Neural cell (in vitro differentiated cells): ENCODE measurements around the gene IQCH. TPM values are rescaled to one million over a fixed set of nuclear protein-coding genes. Genes with fewer than 3 reads are reported as not detected.

Experiments
- H2AFZ ChIP-seq: fragments of 200-600, 300-800 bp; sonication (generic), shearing (Covaris generic); 2 replicates; pipeline ENCODE4 v1.6.0; 2014; ENCODE audit warnings: low read depth, mild to moderate bottlenecking, antibody characterized with exemption, low read length, moderate library complexity
- H3F3A ChIP-seq: fragments of 200-600 bp; shearing (Covaris generic); 2 replicates; pipeline ENCODE4 v1.6.1; 2016; ENCODE audit warnings: mild to moderate bottlenecking, moderate library complexity, mixed read lengths, antibody characterized with exemption, low read length; ENCODE audit not compliant: insufficient read depth, poor library complexity, severe bottlenecking
- H3K27ac ChIP-seq: fragments of 200-600, 300-800 bp; sonication (generic), shearing (Covaris generic); 2 replicates; pipeline ENCODE4 v1.5.1; 2014; ENCODE audit warnings: mild to moderate bottlenecking, low read length, moderate library complexity
- H3K27me3 ChIP-seq: fragments of 300-800, 200-600 bp; sonication (generic), shearing (Covaris generic); 2 replicates; pipeline ENCODE4 v1.6.0; 2014; ENCODE audit warnings: mild to moderate bottlenecking, low read depth, low read length, moderate library complexity; ENCODE audit not compliant: insufficient read depth
- H3K36me3 ChIP-seq: fragments of 300-800, 200-600 bp; sonication (generic), shearing (Covaris generic); 2 replicates; pipeline ENCODE4 v1.5.1; 2014; ENCODE audit warnings: mild to moderate bottlenecking, antibody characterized with exemption, low read length, moderate library complexity; ENCODE audit not compliant: insufficient read depth
- H3K4me2 ChIP-seq: fragments of 300-800, 200-600 bp; sonication (generic), shearing (Covaris generic); 2 replicates; pipeline ENCODE4 v1.6.0; 2014; ENCODE audit warnings: mild to moderate bottlenecking, low read length
- H3K4me3 ChIP-seq: fragments of 300-800, 200-600 bp; sonication (generic), shearing (Covaris generic); 2 replicates; pipeline ENCODE4 v1.5.1; 2014; ENCODE audit warnings: mild to moderate bottlenecking, low read length, moderate library complexity
- H3K79me2 ChIP-seq: fragments of 200-600 bp; shearing (Covaris generic); replicated peaks from 2 replicates; pipeline ENCODE4 v1.6.0; 2014; ENCODE audit warnings: mild to moderate bottlenecking, low read length, moderate library complexity; ENCODE audit not compliant: insufficient read depth
- H3K9ac ChIP-seq: fragments of 300-800, 200-600 bp; sonication (generic), shearing (Covaris generic); 2 replicates; pipeline ENCODE4 v1.6.1; 2016; ENCODE audit warnings: mild to moderate bottlenecking, low read length, mixed read lengths
- H3K9me2 ChIP-seq: fragments of 200-600 bp; shearing (Covaris generic); 2 replicates; pipeline ENCODE4 v1.6.1; 2016; ENCODE audit warnings: mild to moderate bottlenecking, low read length, mixed read lengths; ENCODE audit not compliant: insufficient read depth
- H3K9me3 ChIP-seq: fragments of 200-600, 300-800 bp; sonication (generic), shearing (Covaris generic); 2 replicates; pipeline ENCODE4 v1.6.1; 2016; ENCODE audit warnings: mild to moderate bottlenecking, mixed run types, low read length, moderate library complexity, mixed read lengths
- H4K20me1 ChIP-seq: fragments of 200-600 bp; shearing (Covaris generic); 2 replicates; pipeline ENCODE4 v1.6.1; 2016; ENCODE audit warnings: mild to moderate bottlenecking, mixed run types; ENCODE audit not compliant: insufficient read depth
- CTCF ChIP-seq: fragments of 450-650 bp; IDR thresholded peaks from 2 replicates; pipeline ENCODE4 v1.5.1; 2014; ENCODE audit warnings: antibody characterized with exemption, mild to moderate bottlenecking, moderate library complexity; ENCODE audit not compliant: poor library complexity, severe bottlenecking
- EP300 ChIP-seq: fragments of 450-650 bp; conservative IDR thresholded peaks from 2 replicates; pipeline ENCODE4 v1.6.1; 2014; ENCODE audit warnings: antibody characterized with exemption, mild to moderate bottlenecking, moderate library complexity; ENCODE audit not compliant: poor library complexity, severe bottlenecking
- EZH2 ChIP-seq: fragments of 200-600, 300-800 bp; shearing (Covaris generic), sonication (generic); IDR thresholded peaks from 2 replicates; pipeline ENCODE4 v1.6.1; 2014; ENCODE audit warnings: antibody characterized with exemption, low read length, borderline replicate concordance, mild to moderate bottlenecking; ENCODE audit not compliant: insufficient read depth, poor library complexity, severe bottlenecking
- MXI1 ChIP-seq: fragments of 450-650 bp; conservative IDR thresholded peaks from 2 replicates; pipeline ENCODE4 v1.6.1; 2014; ENCODE audit warnings: antibody characterized with exemption, mild to moderate bottlenecking; ENCODE audit not compliant: poor library complexity, severe bottlenecking
- POLR2AphosphoS5 ChIP-seq: IDR thresholded peaks from 2 replicates; pipeline ENCODE4 v1.6.1; 2012
- RAD21 ChIP-seq: fragments of 450-650 bp; conservative IDR thresholded peaks from 2 replicates; pipeline ENCODE4 v1.6.1; 2014; ENCODE audit warnings: antibody characterized with exemption, mild to moderate bottlenecking, moderate library complexity
- REST ChIP-seq: IDR thresholded peaks from 2 replicates; pipeline ENCODE4 v1.6.1; 2012; ENCODE audit warnings: borderline replicate concordance
- SMC3 ChIP-seq: fragments of 450-650 bp; conservative IDR thresholded peaks from 2 replicates; pipeline ENCODE4 v1.6.1; 2014; ENCODE audit warnings: antibody characterized with exemption, mild to moderate bottlenecking, moderate library complexity; ENCODE audit not compliant: poor library complexity
- TAF1 ChIP-seq: IDR thresholded peaks from 2 replicates; pipeline ENCODE4 v1.6.1; 2012; ENCODE audit warnings: low read depth
- polyA plus RNA-seq: library from polyadenylated mRNA; depleted of rRNA; stranded (reverse); fragments of >200 nt; gene quantifications from 2 replicates; pipeline ENCODE4 v1.2.3, GENCODE V29; 2014

IQCH gene
- polyA plus RNA-seq, 1 donor from 2014 or later, result 2.8 TPM

DNA sequence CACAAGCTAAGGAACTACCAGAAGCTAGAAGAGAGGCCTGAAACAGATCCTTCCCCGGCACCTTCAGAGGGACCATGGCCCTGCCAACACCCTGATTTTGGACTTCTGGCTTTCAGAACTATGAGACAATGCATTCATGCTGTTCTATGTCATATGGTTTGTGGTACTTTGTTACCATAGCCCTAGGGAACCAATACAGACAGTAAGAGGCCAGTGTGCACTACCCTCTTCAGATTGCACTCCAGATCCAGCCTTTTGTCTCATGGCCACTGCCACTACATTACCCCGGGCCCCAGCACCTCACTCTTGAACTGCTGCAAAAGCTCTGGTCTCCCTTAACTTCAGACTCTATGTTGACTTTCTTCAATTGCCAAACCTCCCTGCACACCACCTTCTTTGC is 24.1 kb upstream of the IQCH start:
- no peak overlapping the region for H3K4me2 ChIP-seq
- no peaks in the 10 kb centered on the region for H3K27me3 ChIP-seq
- H3K36me3 ChIP-seq, result peaks cover 9% of the 10 kb centered on the region
- H3K79me2 ChIP-seq, result no peaks in the 10 kb centered on the region
- no peaks in the 10 kb centered on the region for H4K20me1 ChIP-seq
- no peak overlapping the region for H3K27ac ChIP-seq
- TF ChIP-seq SMC3 (no peak), MXI1 (no peak), EZH2 (no peak), EP300 (no peak), TAF1 (no peak), RAD21 (no peak), POLR2AphosphoS5 (no peak), CTCF (no peak), REST (no peak)
- no peaks in the 10 kb centered on the region for H3K9me2 ChIP-seq
- H3K9me3 ChIP-seq, result no peaks in the 10 kb centered on the region
- no peak overlapping the region for H3K4me3 ChIP-seq
- H3K9ac ChIP-seq, result no peak overlapping the region
- H3F3A ChIP-seq, result no peaks in the 10 kb centered on the region
- H2AFZ ChIP-seq, result no peak overlapping the region

GRCh38 chr15:67232591-67232990 is 22.0 kb upstream of the IQCH start:
- Histone ChIP-seq H3K4me3 (no peak overlapping the region), H3F3A (no peaks in the 10 kb centered on the region), H3K27ac (no peak overlapping the region), H3K79me2 (peaks cover 1% of the 10 kb centered on the region), H2AFZ (no peak overlapping the region), H3K9ac (no peak overlapping the region), H3K36me3 (peaks cover 9% of the 10 kb centered on the region), H3K9me2 (no peaks in the 10 kb centered on the region), H3K4me2 (no peak overlapping the region), H4K20me1 (no peaks in the 10 kb centered on the region), H3K9me3 (no peaks in the 10 kb centered on the region), H3K27me3 (no peaks in the 10 kb centered on the region)
- no peak for TF ChIP-seq SMC3
- no peak for TF ChIP-seq EP300
- no peak for TF ChIP-seq MXI1
- no peak for TF ChIP-seq POLR2AphosphoS5
- TF ChIP-seq TAF1, result no peak
- no peak for TF ChIP-seq REST
- no peak for TF ChIP-seq CTCF
- TF ChIP-seq EZH2, result no peak
- no peak for TF ChIP-seq RAD21
